Measurements from ENCODE around the gene TMEM50A. TPM values are rescaled to one million over a fixed set of nuclear protein-coding genes. Genes with fewer than 3 reads are reported as not detected.

Gene TMEM50A
- total and polyA plus RNA-seq, 7 donors, result 38.1 to 153 (median 60.7) TPM

Other genes with a start within 250 kb of the TMEM50A start
- gene SYF2, start 105.8 kb upstream of the TMEM50A start, total RNA-seq, result 100 to 1,000 TPM in 1 of 4 donors, 10 to 100 TPM in 3; 58.2 to 100 (median 83.8) TPM
- 100 to 1,000 TPM in 2 of 3 donors, 10 to 100 TPM in 1; 67.0 to 138 (median 108) TPM for gene SYF2, start 105.8 kb upstream of the TMEM50A start, polyA plus RNA-seq
- 100 to 1,000 TPM in 1 of 4 donors, 10 to 100 TPM in 3; 70.9 to 134 (median 88.1) TPM for gene RSRP1, start 90.9 kb upstream of the TMEM50A start, total RNA-seq
- 10 to 100 TPM; 15.5 to 89.6 (median 21.0) TPM for gene RSRP1, start 90.9 kb upstream of the TMEM50A start, polyA plus RNA-seq
- under 1 TPM in 1 of 4 donors, not detected in 3; 0.36 TPM for gene RHD, start 65.8 kb upstream of the TMEM50A start, total RNA-seq
- not detected for gene RHD, start 65.8 kb upstream of the TMEM50A start, polyA plus RNA-seq
- gene RHCE, start 82.5 kb downstream of the TMEM50A start, total RNA-seq, result under 1 TPM in 2 of 4 donors, not detected in 2; 0.36 to 0.83 TPM
- under 1 TPM in 1 of 3 donors, not detected in 2; 0.07 TPM for gene RHCE, start 82.5 kb downstream of the TMEM50A start, polyA plus RNA-seq
- 10 to 100 TPM; 11.8 to 20.2 (median 15.4) TPM for gene MACO1, start 92.6 kb downstream of the TMEM50A start, total RNA-seq
- 10 to 100 TPM in 1 of 3 donors, 1 to 10 TPM in 2; 2.4 to 10.9 (median 3.0) TPM for gene MACO1, start 92.6 kb downstream of the TMEM50A start, polyA plus RNA-seq
- gene LDLRAP1, start 205.3 kb downstream of the TMEM50A start, total RNA-seq, result 10 to 100 TPM in 2 of 4 donors, 1 to 10 TPM in 2; 9.1 to 17.4 (median 10.3) TPM
- gene LDLRAP1, start 205.3 kb downstream of the TMEM50A start, polyA plus RNA-seq, result 10 to 100 TPM; 25.9 to 35.8 (median 30.0) TPM

Data from sigmoid colon (tissue), 7 donors.